AG09309 (cell line): ENCODE measurements around the gene NOC2L.
A peak's percentile ranks its signal among the peaks of the same experiment; 100 is the strongest.

Source experiments
- DNase-seq: peaks from one replicate; pipeline ENCODE4 v3.0.0-alpha.2; 2010; ENCODE audit warnings: low read depth
- H3K4me3 ChIP-seq: 2 replicates; pipeline ENCODE4 v1.5.1; 2011; ENCODE audit warnings: mild to moderate bottlenecking, low read depth, low read length, moderate library complexity; ENCODE audit not compliant: control insufficient read depth
- TF ChIP-seq, protein P1 (sequence below): IDR thresholded peaks from 2 replicates; pipeline ENCODE4 v1.5.1; 2011; ENCODE audit warnings: mild to moderate bottlenecking, low read depth, low read length, inconsistent platforms; ENCODE audit not compliant: insufficient read depth, control insufficient read depth; ENCODE audit errors: missing control alignments

NOC2L gene

DNA sequence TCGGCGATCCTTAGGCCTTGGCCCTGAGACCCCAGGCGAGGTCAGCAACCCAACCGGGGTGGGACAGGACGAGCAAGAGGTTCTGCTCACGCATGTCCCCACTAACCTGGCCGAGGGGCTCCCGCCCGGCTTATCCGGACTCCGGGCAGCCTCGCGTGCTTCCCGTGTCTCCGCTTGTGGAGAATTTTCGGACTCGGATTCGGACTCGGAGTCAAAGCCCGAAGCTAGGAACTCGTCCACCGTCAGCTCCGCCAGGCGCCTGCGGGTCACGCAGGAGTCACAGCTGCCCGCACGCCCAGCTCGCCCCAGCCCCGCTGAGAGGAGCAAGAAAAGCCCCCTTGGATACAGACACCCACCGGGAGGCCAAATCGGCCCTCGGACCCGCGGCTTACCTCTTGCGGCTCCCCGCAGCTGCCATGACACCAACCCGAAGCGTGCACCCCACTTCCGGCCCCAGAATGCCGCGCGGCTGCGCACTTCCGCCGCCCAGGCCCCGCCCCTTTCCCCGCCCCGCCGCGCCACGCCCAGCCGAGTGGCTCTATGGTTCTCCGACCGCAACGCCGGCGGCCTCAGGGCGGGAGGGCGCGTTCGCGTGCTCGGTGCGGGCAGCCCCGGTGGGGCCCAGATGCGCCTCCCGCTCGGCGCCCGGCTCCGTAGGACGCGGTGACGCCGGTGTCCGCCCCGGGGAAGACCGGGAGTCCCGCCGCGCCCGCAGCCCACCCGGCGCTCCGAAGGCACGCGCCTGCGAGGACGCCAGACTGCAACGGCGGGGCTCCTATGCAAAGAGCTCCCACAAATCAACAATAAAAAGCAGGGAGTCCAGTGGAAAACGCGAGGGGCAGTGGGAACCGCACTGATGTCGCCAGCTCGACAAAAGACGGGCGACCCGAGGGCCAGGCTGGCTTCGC is at the start of gene NOC2L:
Gene NOC2L (minus strand): TSS at position 434 of the 908 bp plus-strand sequence. CDS start 16 bp downstream, at position 418.
- no peak for DNase-seq
- H3K4me3 ChIP-seq, result peak within 1 kb of the TSS; percentile 99
- TF ChIP-seq, protein P1, sequence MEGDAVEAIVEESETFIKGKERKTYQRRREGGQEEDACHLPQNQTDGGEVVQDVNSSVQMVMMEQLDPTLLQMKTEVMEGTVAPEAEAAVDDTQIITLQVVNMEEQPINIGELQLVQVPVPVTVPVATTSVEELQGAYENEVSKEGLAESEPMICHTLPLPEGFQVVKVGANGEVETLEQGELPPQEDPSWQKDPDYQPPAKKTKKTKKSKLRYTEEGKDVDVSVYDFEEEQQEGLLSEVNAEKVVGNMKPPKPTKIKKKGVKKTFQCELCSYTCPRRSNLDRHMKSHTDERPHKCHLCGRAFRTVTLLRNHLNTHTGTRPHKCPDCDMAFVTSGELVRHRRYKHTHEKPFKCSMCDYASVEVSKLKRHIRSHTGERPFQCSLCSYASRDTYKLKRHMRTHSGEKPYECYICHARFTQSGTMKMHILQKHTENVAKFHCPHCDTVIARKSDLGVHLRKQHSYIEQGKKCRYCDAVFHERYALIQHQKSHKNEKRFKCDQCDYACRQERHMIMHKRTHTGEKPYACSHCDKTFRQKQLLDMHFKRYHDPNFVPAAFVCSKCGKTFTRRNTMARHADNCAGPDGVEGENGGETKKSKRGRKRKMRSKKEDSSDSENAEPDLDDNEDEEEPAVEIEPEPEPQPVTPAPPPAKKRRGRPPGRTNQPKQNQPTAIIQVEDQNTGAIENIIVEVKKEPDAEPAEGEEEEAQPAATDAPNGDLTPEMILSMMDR, result no peak

DNA sequence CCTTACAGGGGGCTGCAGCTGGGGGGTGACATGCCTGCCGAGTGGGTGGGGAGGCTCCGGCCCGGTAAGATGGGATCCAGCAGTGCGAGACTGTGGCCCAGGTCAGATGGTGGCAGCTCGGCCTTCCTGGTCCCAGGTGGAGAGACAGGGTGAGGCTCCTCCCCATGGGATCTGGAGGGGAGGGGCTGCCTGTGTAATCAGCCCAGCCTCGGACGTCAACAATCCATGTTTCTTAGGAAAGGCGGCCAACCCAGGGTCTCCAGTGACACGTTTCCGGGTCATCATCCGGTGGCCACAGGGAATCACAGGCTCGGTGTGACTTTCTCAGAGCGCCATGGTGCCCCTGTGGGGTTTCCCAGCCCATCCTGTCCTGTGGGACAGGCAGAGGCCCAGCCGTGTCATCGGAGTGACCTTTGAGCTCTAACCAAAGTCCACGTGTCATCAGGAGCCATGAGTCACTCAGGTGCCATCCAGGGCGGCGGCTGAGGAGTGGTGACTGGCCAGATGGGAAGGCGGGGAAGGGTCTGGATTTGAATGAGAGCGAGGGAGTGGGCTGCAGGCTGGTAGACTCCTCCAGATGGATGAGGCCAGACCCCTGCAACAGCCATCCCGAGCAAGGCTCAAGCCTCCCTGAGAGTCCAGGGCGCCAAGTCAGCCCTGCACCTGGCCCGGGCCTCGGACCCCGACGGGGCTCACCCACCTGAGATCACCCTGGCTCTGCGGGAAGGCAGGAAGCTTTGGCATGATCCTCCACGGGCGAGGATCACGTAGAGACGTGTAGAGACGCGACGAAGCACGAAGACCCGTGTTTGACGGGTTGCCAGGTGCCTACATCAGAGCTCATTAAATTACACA is 47.5 kb upstream of the NOC2L start:
- TF ChIP-seq, protein P1, result no peak
- no peak overlapping the region for H3K4me3 ChIP-seq
- no peak for DNase-seq

DNA sequence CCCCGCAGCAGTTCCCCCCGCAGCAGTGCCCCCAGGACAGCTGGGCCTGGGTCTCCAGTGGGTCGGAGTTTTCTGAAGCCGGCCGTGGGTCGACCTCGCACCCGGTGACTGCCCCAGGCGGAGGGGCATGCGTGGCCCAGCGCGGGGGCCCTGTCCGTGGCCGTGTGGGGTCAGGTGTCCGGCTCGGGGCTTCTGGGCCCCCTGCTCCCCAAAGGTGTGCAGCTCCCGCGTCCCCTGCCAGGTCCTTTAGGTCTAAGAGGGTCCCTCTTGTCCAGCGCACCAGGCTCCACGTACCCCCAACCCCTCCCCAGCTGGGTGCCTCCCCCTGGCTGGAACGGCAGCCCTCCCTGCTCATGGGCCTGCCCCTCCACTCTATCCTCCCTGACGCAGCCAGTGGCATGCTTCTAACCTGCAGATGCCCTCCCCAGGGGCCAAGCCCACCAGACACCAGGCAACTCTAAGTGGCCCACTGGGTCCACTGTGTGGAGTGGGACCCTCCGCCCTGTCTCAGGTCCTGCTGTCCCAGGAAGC is 46.8 kb upstream of the NOC2L start:
- no peak overlapping the region for H3K4me3 ChIP-seq
- no peak for DNase-seq
- TF ChIP-seq, protein P1, result no peak

DNA sequence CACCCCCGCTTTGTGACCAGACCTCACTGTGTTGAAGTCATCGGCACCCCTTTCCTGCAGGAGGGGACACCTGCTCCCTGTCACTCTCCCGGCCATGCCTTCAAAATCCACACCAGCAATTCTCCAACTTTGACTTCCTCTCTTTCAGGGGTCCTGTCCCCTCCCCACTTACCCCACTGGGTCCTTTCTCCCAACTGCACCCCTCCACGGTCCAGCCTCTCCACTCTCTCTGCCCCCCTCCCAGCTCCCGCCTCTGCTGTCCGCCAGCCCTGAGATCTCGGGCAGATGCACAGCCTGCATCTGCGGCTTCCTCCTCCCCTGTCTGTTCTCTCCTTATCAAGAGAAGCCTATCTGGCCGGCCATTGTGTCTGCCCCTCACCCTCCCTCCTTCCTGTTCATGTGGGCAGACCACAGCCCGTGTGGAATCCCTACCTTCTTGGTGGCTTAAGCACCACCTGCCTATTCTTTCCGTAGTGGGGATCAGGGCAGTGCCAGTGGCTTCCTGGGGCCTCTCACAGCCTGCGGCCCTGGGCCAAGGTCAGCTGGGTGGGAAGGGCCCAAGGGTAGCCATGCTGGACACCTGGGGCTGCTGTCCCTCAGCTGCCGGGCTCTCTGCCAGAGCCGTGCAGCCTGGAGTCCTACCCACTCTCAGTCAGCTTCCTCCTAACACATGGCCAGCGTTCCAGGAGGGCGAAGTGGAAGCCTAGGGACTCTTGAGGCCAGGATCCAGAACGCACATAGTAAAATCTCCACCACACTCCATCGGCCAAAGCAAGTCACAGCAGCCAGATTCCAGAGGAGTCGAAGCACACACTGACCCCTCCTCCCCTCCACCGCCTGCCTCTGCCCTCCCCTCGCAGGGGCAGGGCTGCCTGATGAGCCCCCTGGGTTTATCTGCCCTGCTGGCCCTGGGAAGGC is 46.0 kb upstream of the NOC2L start:
- DNase-seq, result no peak
- TF ChIP-seq, protein P1, result no peak
- H3K4me3 ChIP-seq, result no peak overlapping the region

DNA sequence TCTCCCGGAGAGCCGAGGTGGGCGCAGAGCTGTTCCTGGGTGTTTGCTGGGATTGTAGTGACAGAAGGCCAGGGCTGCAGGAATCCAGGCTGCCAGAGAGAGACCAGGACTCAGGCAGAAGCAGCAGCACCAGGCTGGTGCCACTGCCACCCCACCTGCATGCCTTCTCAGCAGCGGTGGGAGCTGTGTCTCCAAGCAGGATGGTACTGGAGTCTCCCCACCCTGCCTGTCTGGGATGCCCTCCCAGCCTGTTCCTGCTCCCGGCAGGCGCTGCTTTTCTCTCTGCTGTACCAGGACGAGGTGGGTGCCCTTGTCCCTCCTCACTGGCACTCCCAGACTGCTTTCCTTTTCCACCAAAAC is 45.3 kb upstream of the NOC2L start:
- H3K4me3 ChIP-seq, result no peak overlapping the region
- no peak for DNase-seq
- TF ChIP-seq, protein P1, result no peak
